Endothelial cell (in vitro differentiated cells): ENCODE data around the gene ADAMTS2. TPM values are rescaled to one million over a fixed set of nuclear protein-coding genes. Genes with fewer than 3 reads are reported as not detected.

Experiments
- DNase-seq: peaks from one replicate; pipeline ENCODE4 v3.0.0; 2021; ENCODE audit warnings: low spot score
- H3K27ac Mint-ChIP-seq: one replicate; pipeline ENCODE4 v1.8.0; 2021; ENCODE audit warnings: mixed read lengths, inconsistent platforms; ENCODE audit not compliant: unreplicated experiment
- H3K27me3 Mint-ChIP-seq: one replicate; pipeline ENCODE4 v1.8.0; 2021; ENCODE audit warnings: mild to moderate bottlenecking, moderate library complexity, mixed read lengths, inconsistent platforms; ENCODE audit not compliant: unreplicated experiment
- H3K36me3 Mint-ChIP-seq: one replicate; pipeline ENCODE4 v1.8.0; 2021; ENCODE audit warnings: mild to moderate bottlenecking, low read depth, mixed read lengths, inconsistent platforms; ENCODE audit not compliant: unreplicated experiment
- H3K4me1 Mint-ChIP-seq: one replicate; pipeline ENCODE4 v1.8.0; 2021; ENCODE audit warnings: mild to moderate bottlenecking, mixed read lengths, inconsistent platforms; ENCODE audit not compliant: unreplicated experiment
- H3K4me3 Mint-ChIP-seq: one replicate; pipeline ENCODE4 v1.8.0; 2021; ENCODE audit warnings: mild to moderate bottlenecking, mixed read lengths, inconsistent platforms; ENCODE audit not compliant: unreplicated experiment
- H3K9me3 Mint-ChIP-seq: one replicate; pipeline ENCODE4 v1.8.0; 2021; ENCODE audit warnings: mixed read lengths, inconsistent platforms; ENCODE audit not compliant: unreplicated experiment
- CTCF ChIP-seq: fragments of 200-600 bp; sonication (generic); IDR thresholded peaks from one replicate; pipeline ENCODE4 v1.5.0; 2021; ENCODE audit warnings: antibody characterized with exemption; ENCODE audit not compliant: unreplicated experiment
- total RNA-seq: library from RNA; stranded (reverse); fragmentation: NEBNext Ultra II Directional; extraction: Animal tissue kit (Norgen Biotek cat#: 25700); gene quantifications from one replicate; pipeline ENCODE4 v1.2.1, GENCODE V29; 2021; ENCODE audit not compliant: unreplicated experiment

ADAMTS2 gene
- total RNA-seq, 1 donor from 2014 or later: 1.5 TPM

- H3K27me3 Mint-ChIP-seq: peaks cover 11% of the 10 kb centered on the region
- peaks cover 6% of the 10 kb centered on the region for H3K9me3 Mint-ChIP-seq
- H3K27ac Mint-ChIP-seq: no peak overlapping the region
- no peak for TF ChIP-seq CTCF
- H3K4me1 Mint-ChIP-seq: peaks cover 4% of the 10 kb centered on the region
- no peak for DNase-seq
- no peak overlapping the region for H3K4me3 Mint-ChIP-seq
- no peaks in the 10 kb centered on the region for H3K36me3 Mint-ChIP-seq
Measured at GRCh38 chr5:179304871-179305270, 40.4 kb downstream of the ADAMTS2 start.

DNA sequence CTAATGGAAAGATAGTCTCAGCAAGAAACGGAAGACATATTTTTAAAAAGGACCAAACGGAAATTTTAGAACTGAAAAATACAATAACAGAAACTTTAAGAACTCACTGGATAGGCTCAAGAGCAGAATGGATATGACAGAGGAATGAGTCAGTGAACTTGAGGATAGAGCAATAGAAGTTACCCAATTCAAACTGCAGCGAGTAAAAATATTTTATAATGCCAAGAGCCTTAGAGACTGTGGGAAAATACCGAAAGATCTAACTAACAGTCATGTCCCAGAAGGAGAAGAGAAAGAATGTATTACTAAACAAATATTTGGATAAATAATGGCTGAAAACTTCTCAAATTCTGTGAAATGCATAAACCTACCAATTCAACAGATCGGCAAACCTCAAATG is 40.8 kb downstream of the ADAMTS2 start:
- H3K27me3 Mint-ChIP-seq: peaks cover 11% of the 10 kb centered on the region
- H3K9me3 Mint-ChIP-seq: peaks cover 6% of the 10 kb centered on the region
- no peak for DNase-seq
- H3K4me3 Mint-ChIP-seq: no peak overlapping the region
- no peak for TF ChIP-seq CTCF
- H3K36me3 Mint-ChIP-seq: no peaks in the 10 kb centered on the region
- peaks cover 4% of the 10 kb centered on the region for H3K4me1 Mint-ChIP-seq
- H3K27ac Mint-ChIP-seq: no peak overlapping the region

GRCh38 chr5:179303451-179304200 is 41.6 kb downstream of the ADAMTS2 start:
- no peak for DNase-seq
- peaks cover 6% of the 10 kb centered on the region for H3K9me3 Mint-ChIP-seq
- H3K27ac Mint-ChIP-seq: no peak overlapping the region
- H3K4me3 Mint-ChIP-seq: no peak overlapping the region
- H3K36me3 Mint-ChIP-seq: no peaks in the 10 kb centered on the region
- H3K27me3 Mint-ChIP-seq: peaks cover 11% of the 10 kb centered on the region
- peaks cover 4% of the 10 kb centered on the region for H3K4me1 Mint-ChIP-seq
- TF ChIP-seq CTCF: no peak

GRCh38 chr5:179302499-179303185 is 42.6 kb downstream of the ADAMTS2 start:
- DNase-seq: no peak
- no peak for TF ChIP-seq CTCF
- Mint-ChIP-seq H3K4me3 (no peak overlapping the region), H3K27ac (no peak overlapping the region), H3K36me3 (no peaks in the 10 kb centered on the region), H3K9me3 (peaks cover 6% of the 10 kb centered on the region), H3K27me3 (peaks cover 11% of the 10 kb centered on the region), H3K4me1 (peaks cover 4% of the 10 kb centered on the region)

DNA sequence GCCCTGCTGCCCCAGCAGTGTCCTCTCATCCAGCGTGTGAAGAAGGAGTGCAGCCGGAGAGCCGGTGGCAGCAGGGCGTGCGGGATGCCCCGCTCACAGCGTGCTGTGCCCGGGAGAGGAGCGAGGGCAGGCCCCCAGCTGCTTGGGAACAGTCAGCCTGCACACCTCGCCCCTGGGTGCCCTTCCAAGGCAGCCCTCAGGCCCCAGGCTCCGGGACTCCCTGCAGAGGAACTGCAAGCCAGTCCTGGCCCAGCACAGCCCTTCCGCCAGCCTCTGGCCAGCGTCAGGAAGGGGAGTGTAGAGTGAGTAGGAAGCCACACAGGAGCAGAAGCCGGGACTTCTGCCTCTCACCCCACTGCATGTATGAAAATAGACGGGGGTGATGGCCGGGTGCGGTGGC is 43.5 kb downstream of the ADAMTS2 start:
- Mint-ChIP-seq H3K9me3 (peaks cover 6% of the 10 kb centered on the region), H3K27ac (no peak overlapping the region), H3K36me3 (no peaks in the 10 kb centered on the region), H3K4me3 (no peak overlapping the region), H3K4me1 (peaks cover 4% of the 10 kb centered on the region), H3K27me3 (peaks cover 11% of the 10 kb centered on the region)
- no peak for DNase-seq
- TF ChIP-seq CTCF: no peak
